Measurements from ENCODE around the gene RNF168. TPM values are rescaled to one million over a fixed set of nuclear protein-coding genes. Genes with fewer than 3 reads are reported as not detected.
"Not testable (repeated sequence)": the region's sequence is repeated elsewhere in the genome, so short reads cannot be mapped to it uniquely, and the experiment has no call there.

The RNF168 gene
- total RNA-seq, 1 experiment from 2014 or later: 66.1 TPM

- Mint-ChIP-seq H3K4me1 (no peaks in the 10 kb centered on the region), H3K36me3 (peaks cover 49% of the 10 kb centered on the region), H3K27me3 (ENCODE audit: low read depth) (no peaks in the 10 kb centered on the region), H3K4me3 (no peak overlapping the region), H3K9me3 (no peaks in the 10 kb centered on the region), H3K27ac (no peak overlapping the region)
- ATAC-seq (no peak), DNase-seq (ENCODE audit: low spot score) (no peak)
- ChIA-PET CTCF (no interaction called here), POLR2A (no interaction called here)
- TF ChIP-seq ZNF512 (CRISPR knock-in tag; IDR thresholded peaks at IDR 0.05; ENCODE audit: borderline replicate concordance) (no peak), E2F4 (CRISPR knock-in tag; IDR thresholded peaks at IDR 0.05; ENCODE audit: borderline replicate concordance, low read depth) (no peak), ETV6 (CRISPR knock-in tag; IDR thresholded peaks at IDR 0.05) (no peak), SMAD3 (CRISPR knock-in tag; IDR thresholded peaks at IDR 0.05; ENCODE audit: borderline replicate concordance) (no peak), RORB (CRISPR knock-in tag; IDR thresholded peaks at IDR 0.05) (no peak), MYBL2 (CRISPR knock-in tag; IDR thresholded peaks at IDR 0.05) (no peak), ESRRA (CRISPR knock-in tag; IDR thresholded peaks at IDR 0.05; ENCODE audit: borderline replicate concordance) (no peak), GTF2I (CRISPR knock-in tag; conservative IDR thresholded peaks at IDR 0.05) (no peak), NR3C1 (CRISPR knock-in tag; conservative IDR thresholded peaks at IDR 0.05; ENCODE audit: low read depth) (no peak)
- TF ChIP-seq, protein P1, sequence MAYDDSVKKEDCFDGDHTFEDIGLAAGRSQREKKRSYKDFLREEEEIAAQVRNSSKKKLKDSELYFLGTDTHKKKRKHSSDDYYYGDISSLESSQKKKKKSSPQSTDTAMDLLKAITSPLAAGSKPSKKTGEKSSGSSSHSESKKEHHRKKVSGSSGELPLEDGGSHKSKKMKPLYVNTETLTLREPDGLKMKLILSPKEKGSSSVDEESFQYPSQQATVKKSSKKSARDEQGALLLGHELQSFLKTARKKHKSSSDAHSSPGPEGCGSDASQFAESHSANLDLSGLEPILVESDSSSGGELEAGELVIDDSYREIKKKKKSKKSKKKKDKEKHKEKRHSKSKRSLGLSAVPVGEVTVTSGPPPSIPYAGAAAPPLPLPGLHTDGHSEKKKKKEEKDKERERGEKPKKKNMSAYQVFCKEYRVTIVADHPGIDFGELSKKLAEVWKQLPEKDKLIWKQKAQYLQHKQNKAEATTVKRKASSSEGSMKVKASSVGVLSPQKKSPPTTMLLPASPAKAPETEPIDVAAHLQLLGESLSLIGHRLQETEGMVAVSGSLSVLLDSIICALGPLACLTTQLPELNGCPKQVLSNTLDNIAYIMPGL (CRISPR knock-in tag; IDR thresholded peaks at IDR 0.05): no peak
- TF ChIP-seq, protein P2, sequence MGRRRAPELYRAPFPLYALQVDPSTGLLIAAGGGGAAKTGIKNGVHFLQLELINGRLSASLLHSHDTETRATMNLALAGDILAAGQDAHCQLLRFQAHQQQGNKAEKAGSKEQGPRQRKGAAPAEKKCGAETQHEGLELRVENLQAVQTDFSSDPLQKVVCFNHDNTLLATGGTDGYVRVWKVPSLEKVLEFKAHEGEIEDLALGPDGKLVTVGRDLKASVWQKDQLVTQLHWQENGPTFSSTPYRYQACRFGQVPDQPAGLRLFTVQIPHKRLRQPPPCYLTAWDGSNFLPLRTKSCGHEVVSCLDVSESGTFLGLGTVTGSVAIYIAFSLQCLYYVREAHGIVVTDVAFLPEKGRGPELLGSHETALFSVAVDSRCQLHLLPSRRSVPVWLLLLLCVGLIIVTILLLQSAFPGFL (CRISPR knock-in tag; IDR thresholded peaks at IDR 0.05; ENCODE audit: borderline replicate concordance): no peak
These were observed 32.0 kb downstream of the RNF168 start for GRCh38 chr3:196471551-196471950.

DNA sequence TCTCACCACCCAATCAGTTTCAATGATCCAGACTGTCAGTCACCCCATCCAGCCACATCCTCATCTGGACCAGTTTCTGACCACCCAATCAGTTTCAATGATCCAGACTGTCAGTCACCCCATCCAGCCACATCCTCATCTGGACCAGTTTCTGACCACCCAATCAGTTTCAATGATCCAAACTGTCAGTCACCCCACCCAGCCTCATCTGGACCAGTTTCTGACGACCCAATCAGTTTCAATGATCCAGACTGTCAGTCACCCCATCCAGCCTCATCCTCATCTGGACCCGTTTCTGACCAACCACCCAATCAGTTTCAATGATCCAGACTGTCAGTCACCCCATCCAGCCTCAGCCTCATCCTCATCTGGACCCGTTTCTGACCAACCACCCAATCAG is 33.4 kb downstream of the RNF168 start:
- POLR2A ChIA-PET; DNase-seq (ENCODE audit: low spot score); H3K27ac Mint-ChIP-seq; H3K4me3 Mint-ChIP-seq; H3K9me3 Mint-ChIP-seq; CTCF ChIA-PET; H3K27me3 Mint-ChIP-seq (ENCODE audit: low read depth); H3K4me1 Mint-ChIP-seq; ATAC-seq: not testable (repeated sequence)
- H3K36me3 Mint-ChIP-seq: peaks cover 40% of the 10 kb centered on the region

- no peak overlapping the region for H3K4me3 Mint-ChIP-seq
- H3K36me3 Mint-ChIP-seq: peaks cover 9% of the 10 kb centered on the region
- no peaks in the 10 kb centered on the region for H3K9me3 Mint-ChIP-seq
- no peaks in the 10 kb centered on the region; the same call in 1 of the 2 replicates for H3K27me3 Mint-ChIP-seq (ENCODE audit: low read depth)
- TF ChIP-seq ZNF396 (CRISPR knock-in tag; IDR thresholded peaks at IDR 0.05; ENCODE audit: borderline replicate concordance): no peak
- TF ChIP-seq JUN (CRISPR knock-in tag; IDR thresholded peaks at IDR 0.05): no peak
- no peak for TF ChIP-seq NR1H2 (CRISPR knock-in tag; IDR thresholded peaks at IDR 0.05)
- no peak for TF ChIP-seq ETV6 (CRISPR knock-in tag; IDR thresholded peaks at IDR 0.05)
- no peak for TF ChIP-seq TEAD4 (CRISPR knock-in tag; IDR thresholded peaks at IDR 0.05)
- no peak for TF ChIP-seq EMX1 (CRISPR knock-in tag; IDR thresholded peaks at IDR 0.05)
- DNase-seq (ENCODE audit: low spot score) (no peak), ATAC-seq (no peak)
- CTCF ChIA-PET: no interaction called here
- H3K27ac Mint-ChIP-seq: no peak overlapping the region
- POLR2A ChIA-PET: no interaction called here
- H3K4me1 Mint-ChIP-seq: no peaks in the 10 kb centered on the region
These were observed 39.8 kb downstream of the RNF168 start for GRCh38 chr3:196463804-196464203.

DNA sequence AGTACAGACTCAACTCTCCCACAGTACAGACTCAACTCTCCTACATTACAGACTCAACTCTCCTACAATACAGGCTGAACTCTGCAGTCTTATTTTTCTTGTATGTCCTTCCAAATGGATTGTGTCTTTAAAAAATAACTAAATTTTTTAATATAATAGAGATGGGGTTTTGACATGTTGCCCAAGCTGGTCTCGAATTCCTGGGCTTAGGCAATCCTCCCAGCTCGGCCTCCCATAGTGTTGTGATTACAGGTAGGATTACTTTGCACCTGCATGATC is 40.2 kb downstream of the RNF168 start:
- TF ChIP-seq IRF2 (CRISPR knock-in tag; IDR thresholded peaks at IDR 0.05; ENCODE audit: borderline replicate concordance, low read depth) (no peak), NFE2L1 (CRISPR knock-in tag; IDR thresholded peaks at IDR 0.05) (no peak), NFATC4 (CRISPR knock-in tag; IDR thresholded peaks at IDR 0.05) (no peak), CREB1 (CRISPR knock-in tag; IDR thresholded peaks at IDR 0.05) (no peak), NR2C2 (CRISPR knock-in tag; IDR thresholded peaks at IDR 0.05) (no peak), CREM (CRISPR knock-in tag; IDR thresholded peaks at IDR 0.05) (no peak), NR3C1 (CRISPR knock-in tag; conservative IDR thresholded peaks at IDR 0.05; ENCODE audit: low read depth) (no peak)
- TF ChIP-seq, protein P3, sequence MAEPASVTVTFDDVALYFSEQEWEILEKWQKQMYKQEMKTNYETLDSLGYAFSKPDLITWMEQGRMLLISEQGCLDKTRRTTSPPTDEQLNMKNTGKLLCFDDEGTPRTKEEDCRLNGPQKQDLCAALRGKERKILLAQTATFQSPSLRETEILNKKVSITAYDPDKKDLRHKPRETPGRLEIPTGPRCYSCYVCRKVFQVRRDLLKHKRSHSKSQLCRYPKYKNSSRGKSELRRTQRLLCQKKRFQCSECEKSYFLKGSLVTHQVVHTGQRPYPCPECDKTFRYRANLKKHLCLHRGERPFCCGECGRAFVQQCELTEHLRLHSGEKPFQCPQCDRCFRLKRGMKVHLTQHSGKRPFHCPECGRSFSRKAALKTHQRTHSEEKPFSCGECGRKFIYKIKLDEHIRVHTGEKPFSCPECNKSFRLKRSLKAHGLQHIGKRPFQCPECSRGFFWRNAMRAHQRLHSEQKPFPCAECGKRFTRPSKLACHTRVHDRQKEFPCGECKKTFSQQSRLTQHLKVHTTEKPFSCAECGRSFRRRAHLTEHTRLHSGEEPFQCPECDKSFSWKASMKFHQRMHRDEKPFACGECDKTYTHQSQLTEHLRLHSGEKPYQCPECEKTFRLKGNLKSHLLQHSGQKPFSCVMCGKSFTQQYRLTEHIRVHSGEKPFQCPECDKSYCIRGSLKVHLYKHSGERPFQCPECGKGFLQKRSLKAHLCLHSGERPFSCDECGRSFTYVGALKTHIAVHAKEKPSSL (CRISPR knock-in tag; conservative IDR thresholded peaks at IDR 0.05): no peak
- Mint-ChIP-seq H3K36me3 (peaks cover 7% of the 10 kb centered on the region), H3K9me3 (no peaks in the 10 kb centered on the region), H3K4me3 (no peak overlapping the region), H3K27me3 (ENCODE audit: low read depth) (no peaks in the 10 kb centered on the region; the same call in 1 of the 2 replicates), H3K4me1 (no peaks in the 10 kb centered on the region), H3K27ac (no peak overlapping the region)
- ChIA-PET POLR2A (no interaction called here), CTCF (no interaction called here)
- no peak for DNase-seq (ENCODE audit: low spot score)
- ATAC-seq: no peak
